SK-N-MC (cell line): ENCODE results near the gene TPGS1.

ENCODE experiments used
- EZH2 ChIP-seq: fragments of 200-600 bp; sonication (generic); IDR thresholded peaks from one replicate; pipeline ENCODE4 v1.6.1; 2017; ENCODE audit warnings: antibody characterized with exemption
- FOXP2 ChIP-seq: optimal IDR thresholded peaks from 2 replicates; pipeline ENCODE3; 2011; ENCODE audit warnings: mild to moderate bottlenecking, moderate library complexity; ENCODE audit not compliant: insufficient read depth; ENCODE audit errors: extremely low read length, control extremely low read depth

DNA sequence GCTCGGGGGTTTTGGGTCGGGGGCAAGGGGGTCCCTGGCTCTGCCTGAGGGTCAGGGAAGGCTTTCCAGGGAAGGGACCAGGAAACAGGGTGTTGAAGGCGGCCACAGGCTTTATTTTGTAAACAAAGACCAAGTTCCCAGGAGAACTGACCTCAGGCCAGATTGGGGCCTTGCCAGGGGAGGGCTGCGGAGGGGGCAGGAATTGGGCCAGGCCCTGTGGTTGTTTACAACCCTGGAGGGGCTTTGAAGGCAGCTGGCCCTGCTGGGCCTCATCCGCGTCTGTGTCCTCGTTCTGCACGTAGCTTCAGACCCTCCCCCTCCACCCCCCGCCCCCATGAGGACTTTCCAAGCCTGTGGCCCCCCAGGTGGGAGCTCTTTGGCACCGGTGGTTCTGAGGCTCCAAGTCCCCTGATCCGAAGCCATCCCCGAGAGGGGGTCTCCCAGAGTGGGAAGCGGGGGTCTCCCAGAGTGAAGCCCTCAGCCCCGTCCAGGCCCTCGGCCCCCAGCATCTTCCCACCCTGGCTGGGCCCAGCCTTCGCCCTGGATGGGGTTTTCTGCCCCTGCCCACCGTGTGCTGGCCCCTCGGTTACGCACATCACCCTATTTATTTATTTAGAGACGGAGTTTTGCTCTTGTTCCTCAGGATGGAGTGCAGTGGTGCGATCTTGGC, 51.6 kb downstream of the TPGS1 start:
- TF ChIP-seq FOXP2, result no peak
- no peak for TF ChIP-seq EZH2
